ENCODE results near the gene IFNK. TPM values are rescaled to one million over a fixed set of nuclear protein-coding genes. Genes with fewer than 3 reads are reported as not detected.

IFNK gene
- total RNA-seq, result not detected

GRCh38 chr9:27524236-27524635 lies at the start of gene IFNK:
TSS of gene IFNK (plus strand) at chr9:27524290. CDS start at chr9:27524337, 47 bp downstream.

GRCh38 chr9:27529316-27530278 lies 5.5 kb downstream of the IFNK start, which contains the start of gene MOB3B:
TSS of gene MOB3B (minus strand) at chr9:27529814. CDS start at chr9:27455550, 74,264 bp downstream.

GRCh38 chr9:27572918-27573633 lies 49.0 kb downstream of the IFNK start, which contains the start of gene C9orf72:
TSS of gene C9orf72 (minus strand) at chr9:27573481. CDS start at chr9:27567120, 6,361 bp downstream.

Other genes with a start within 250 kb of the IFNK start
- gene EQTN, start 227.1 kb upstream of the IFNK start, total RNA-seq, result under 1 TPM in 1 of 2 donors, not detected in 1; 0.34 TPM
- 1 to 10 TPM; 6.7 to 8.6 TPM for gene MOB3B, start 5.5 kb downstream of the IFNK start, total RNA-seq
- 10 to 100 TPM; 11.4 to 12.7 TPM for gene C9orf72, start 49.2 kb downstream of the IFNK start, total RNA-seq

Data from melanocyte of skin (primary cell).